ENCODE measurements around the gene TRAM2. TPM values are rescaled to one million over a fixed set of nuclear protein-coding genes. Genes with fewer than 3 reads are reported as not detected.

Gene TRAM2
- total and polyA plus RNA-seq, 7 donors: 2.1 to 5.7 (median 4.3) TPM

- no peaks in the 10 kb centered on the region for H3K9me3 ChIP-seq
- TF ChIP-seq CTCF (IDR thresholded peaks at IDR 0.05): no peak
- peaks cover 0 to 7% of the 10 kb centered on the region in 2 donors for H3K36me3 ChIP-seq (ENCODE audit: insufficient read depth in 1 of 2, low read depth in 1 of 2)
- ATAC-seq (no peak), DNase-seq (no peak)
- no peaks in the 10 kb centered on the region for H3K4me1 ChIP-seq
- no peaks in the 10 kb centered on the region for H3K27me3 ChIP-seq (ENCODE audit: insufficient read depth in 3 of 3, low read length in 2 of 3)
- intact Hi-C loops (cut with DNase I): no loop called here
- 91 to 95% (median 94%) methylated on average over 10 of the region's 10 CpGs for WGBS, 3 donors
- H3K4me3 ChIP-seq: no peak overlapping the region
- no peak overlapping the region for H3K27ac ChIP-seq
Measured at GRCh38 chr6:52530351-52530750, 46.5 kb downstream of the TRAM2 start.

- Histone ChIP-seq H3K27ac (no peak overlapping the region), H3K4me3 (no peak overlapping the region), H3K4me1 (no peaks in the 10 kb centered on the region), H3K9me3 (no peaks in the 10 kb centered on the region), H3K27me3 (ENCODE audit: insufficient read depth in 3 of 3, low read length in 2 of 3) (no peaks in the 10 kb centered on the region), H3K36me3 (ENCODE audit: insufficient read depth in 1 of 2, low read depth in 1 of 2) (no peaks in the 10 kb centered on the region)
- 94 to 96% (median 94%) methylated on average over 8 of the region's 8 CpGs for WGBS, 3 donors
- intact Hi-C loops (cut with DNase I): no loop called here
- no peak for ATAC-seq
- no peak for DNase-seq
- TF ChIP-seq CTCF (IDR thresholded peaks at IDR 0.05): no peak
Measured at GRCh38 chr6:52529311-52529710, 47.5 kb downstream of the TRAM2 start.

- ATAC-seq: no peak
- intact Hi-C loops (cut with DNase I): no loop called here
- H3K36me3 ChIP-seq (ENCODE audit: insufficient read depth in 1 of 2, low read depth in 1 of 2): no peaks in the 10 kb centered on the region
- WGBS, 3 donors: 83 to 93% (median 87%) methylated on average over 7 of the region's 7 CpGs
- no peak overlapping the region for H3K4me3 ChIP-seq
- no peak for TF ChIP-seq CTCF (IDR thresholded peaks at IDR 0.05)
- DNase-seq: no peak
- H3K4me1 ChIP-seq: no peaks in the 10 kb centered on the region
- no peaks in the 10 kb centered on the region for H3K27me3 ChIP-seq (ENCODE audit: insufficient read depth in 3 of 3, low read length in 2 of 3)
- no peak overlapping the region for H3K27ac ChIP-seq
- H3K9me3 ChIP-seq: no peaks in the 10 kb centered on the region
Measured at GRCh38 chr6:52527436-52527835, 49.4 kb downstream of the TRAM2 start.

- ATAC-seq: no peak
- Histone ChIP-seq H3K27ac (no peak overlapping the region), H3K9me3 (no peaks in the 10 kb centered on the region), H3K36me3 (ENCODE audit: insufficient read depth in 1 of 2, low read depth in 1 of 2) (no peaks in the 10 kb centered on the region), H3K4me1 (peaks cover 3% of the 10 kb centered on the region), H3K4me3 (no peak overlapping the region), H3K27me3 (ENCODE audit: insufficient read depth in 3 of 3, low read length in 2 of 3) (no peaks in the 10 kb centered on the region)
- no peak for TF ChIP-seq CTCF (IDR thresholded peaks at IDR 0.05)
- intact Hi-C loops (cut with DNase I): no loop called here
- 84 to 97% (median 95%) methylated on average over 4 of the region's 4 CpGs for WGBS, 3 donors
- DNase-seq: no peak
Measured at GRCh38 chr6:52526634-52527033, 50.2 kb downstream of the TRAM2 start.

GRCh38 chr6:52524918-52525317 lies 51.9 kb downstream of the TRAM2 start:
- 85 to 90% (median 87%) methylated on average over 4 of the region's 4 CpGs for WGBS, 3 donors
- no peak overlapping the region for H3K4me3 ChIP-seq
- no peaks in the 10 kb centered on the region for H3K27me3 ChIP-seq (ENCODE audit: insufficient read depth in 3 of 3, low read length in 2 of 3)
- intact Hi-C loops (cut with DNase I): no loop called here
- no peak overlapping the region for H3K27ac ChIP-seq
- DNase-seq (no peak), ATAC-seq (no peak)
- H3K36me3 ChIP-seq (ENCODE audit: insufficient read depth in 1 of 2, low read depth in 1 of 2): no peaks in the 10 kb centered on the region
- H3K4me1 ChIP-seq: peaks cover 3% of the 10 kb centered on the region
- no peaks in the 10 kb centered on the region for H3K9me3 ChIP-seq
- TF ChIP-seq CTCF (IDR thresholded peaks at IDR 0.05): no peak
